Activated CD4-positive, CD25-positive, alpha-beta regulatory T cell treated with anti-CD3 and anti-CD28 coated beads, Interleukin-2, amount 50 U/mL, for 16 hours (primary cell): ENCODE results near the gene MTRF1.
A peak's percentile ranks its signal among the peaks of the same experiment; 100 is the strongest.

Experiments
- DNase-seq: peaks from one replicate; pipeline ENCODE4 v3.0.0-alpha.2; 2020; ENCODE audit warnings: low read depth, low spot score

The MTRF1 gene, protein sequence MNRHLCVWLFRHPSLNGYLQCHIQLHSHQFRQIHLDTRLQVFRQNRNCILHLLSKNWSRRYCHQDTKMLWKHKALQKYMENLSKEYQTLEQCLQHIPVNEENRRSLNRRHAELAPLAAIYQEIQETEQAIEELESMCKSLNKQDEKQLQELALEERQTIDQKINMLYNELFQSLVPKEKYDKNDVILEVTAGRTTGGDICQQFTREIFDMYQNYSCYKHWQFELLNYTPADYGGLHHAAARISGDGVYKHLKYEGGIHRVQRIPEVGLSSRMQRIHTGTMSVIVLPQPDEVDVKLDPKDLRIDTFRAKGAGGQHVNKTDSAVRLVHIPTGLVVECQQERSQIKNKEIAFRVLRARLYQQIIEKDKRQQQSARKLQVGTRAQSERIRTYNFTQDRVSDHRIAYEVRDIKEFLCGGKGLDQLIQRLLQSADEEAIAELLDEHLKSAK

DNA sequence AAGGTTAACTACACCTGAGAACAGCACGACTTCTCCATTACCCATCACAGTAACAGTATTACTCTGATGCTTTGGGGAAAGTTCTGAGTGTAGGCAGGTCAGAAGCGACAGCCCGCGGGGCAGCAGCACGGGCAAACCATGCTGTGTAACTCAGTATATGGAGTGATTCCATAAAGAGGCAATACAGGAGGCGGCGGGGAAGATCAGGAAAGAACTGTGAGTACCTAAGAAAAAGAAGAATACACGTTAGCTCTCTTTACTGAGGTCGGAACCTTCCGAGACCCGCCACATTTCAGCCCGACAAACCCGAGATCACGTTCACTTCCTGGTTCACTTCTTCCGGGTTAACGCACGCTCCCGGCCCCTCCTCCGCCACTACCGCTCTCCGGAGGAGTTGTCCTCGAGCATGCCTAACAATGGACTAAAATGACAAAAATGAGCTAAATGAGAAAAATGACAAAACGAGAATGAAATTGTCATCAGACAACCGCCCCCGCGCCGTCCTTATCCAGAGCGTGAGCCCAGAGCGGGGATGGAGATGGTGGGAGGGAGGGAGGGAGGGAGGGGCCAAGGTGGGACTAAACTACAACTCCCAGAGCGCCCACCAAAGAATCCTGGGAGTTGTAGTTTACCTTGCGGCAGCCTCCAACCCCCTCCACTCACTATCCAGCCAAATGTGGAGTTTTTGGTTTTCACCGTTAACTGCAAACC lies at the start of gene MTRF1:
Gene MTRF1, minus strand, starts transcription at position 316 of the 711 bp plus-strand sequence. CDS start 2,669 bp downstream, outside the sequence.
- peak; percentile 70 for DNase-seq

DNA sequence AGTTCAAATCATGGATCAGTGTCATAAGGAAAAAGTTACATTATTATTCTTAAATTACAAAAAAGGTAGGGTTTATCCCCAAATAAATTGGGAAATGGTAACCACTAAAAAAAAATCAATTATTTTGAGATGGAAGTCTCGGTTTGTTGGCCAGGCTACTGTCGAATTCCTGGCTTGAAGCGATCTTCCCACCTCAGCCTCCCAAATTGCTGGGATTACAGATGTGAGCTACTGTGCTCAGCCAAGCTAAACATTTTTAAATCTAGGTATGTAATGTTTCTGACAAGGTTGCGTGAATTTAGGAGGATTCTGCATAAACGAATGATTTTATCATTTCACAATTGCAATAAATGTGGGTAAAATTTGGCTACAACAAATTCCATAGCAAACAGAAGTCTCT lies 49.7 kb upstream of the MTRF1 start:
- no peak for DNase-seq

DNA sequence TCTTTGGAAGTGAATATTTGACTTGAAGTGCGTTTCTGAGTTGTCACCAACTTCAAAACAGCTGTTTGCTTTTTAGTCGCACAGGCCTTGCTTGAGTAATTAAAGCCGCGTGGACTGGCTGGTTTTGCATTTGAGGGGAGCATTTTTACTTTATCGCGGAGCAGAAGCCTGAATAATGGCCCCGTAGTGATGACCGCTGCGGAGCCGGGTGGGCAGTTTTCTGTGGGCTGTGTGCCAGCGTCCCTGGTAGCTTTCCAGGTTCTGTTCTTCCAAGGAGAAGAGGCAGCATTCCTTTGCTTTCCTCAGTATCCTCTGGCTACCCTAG lies 48.8 kb upstream of the MTRF1 start:
- no peak for DNase-seq

DNA sequence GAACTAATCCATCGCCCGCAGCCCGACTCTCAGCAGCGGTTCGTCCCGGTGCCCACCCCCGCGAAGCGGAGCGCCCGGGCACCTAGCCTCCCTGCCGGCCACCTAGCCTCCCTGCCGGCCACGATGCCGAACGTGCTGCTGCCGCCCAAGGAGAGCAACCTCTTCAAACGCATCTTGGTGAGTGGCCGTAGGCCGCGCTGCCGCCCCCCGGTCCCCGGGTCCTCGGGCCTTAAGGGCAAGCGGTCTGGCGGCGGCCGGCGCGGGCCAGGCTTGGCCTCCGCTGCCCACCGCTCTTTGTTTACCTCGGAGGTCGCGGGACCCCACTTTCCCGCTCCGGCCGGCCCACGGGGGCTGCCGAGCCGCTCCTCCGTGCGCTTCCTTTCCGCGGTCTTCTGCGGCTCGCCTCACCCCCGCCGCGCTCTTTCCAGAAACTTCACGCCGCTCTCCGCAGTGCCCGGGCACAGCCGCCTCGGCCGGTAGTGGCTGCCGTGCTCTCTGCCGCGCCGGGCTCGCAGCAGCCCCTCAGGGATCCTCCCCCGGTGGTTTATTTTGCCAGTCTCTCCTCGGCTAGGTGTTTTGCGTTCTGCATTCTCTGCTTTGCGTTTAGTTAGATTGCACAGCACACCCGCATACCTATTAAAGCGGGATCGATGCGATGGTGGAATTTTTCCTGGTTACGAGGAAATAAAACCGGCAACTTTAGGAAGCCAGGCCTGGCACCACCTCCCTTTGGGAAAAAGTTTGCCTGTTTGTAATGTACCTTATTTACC lies 48.2 kb upstream of the MTRF1 start:
- DNase-seq, result peak; percentile 28

DNA sequence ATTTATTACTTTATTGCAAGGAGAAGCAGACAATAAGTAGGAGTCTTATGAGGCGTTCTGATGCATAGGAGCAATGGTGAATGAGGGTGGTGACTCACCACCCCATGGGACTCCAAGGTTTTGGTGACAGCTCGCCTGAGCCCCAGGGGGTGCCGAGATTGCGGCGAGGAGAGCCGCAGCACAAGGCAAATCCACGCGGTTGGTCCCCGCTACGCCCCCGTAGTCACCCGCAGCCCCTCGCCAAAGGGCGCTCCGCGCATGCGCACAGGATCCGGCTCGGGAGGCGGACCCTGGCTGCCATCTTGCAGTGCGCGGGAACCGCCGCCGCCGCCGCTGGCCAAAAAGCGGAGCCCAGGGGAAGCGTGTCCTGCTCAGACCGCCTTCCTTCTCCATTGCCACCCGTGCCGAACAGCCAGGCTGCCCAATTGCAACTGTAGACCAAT lies 47.6 kb upstream of the MTRF1 start, which contains the start of gene NAA16:
Gene NAA16, plus strand, starts transcription at position 305 of the 443 bp plus-strand sequence. CDS start 262 bp downstream, outside the sequence.
- DNase-seq, result peak; percentile 84

DNA sequence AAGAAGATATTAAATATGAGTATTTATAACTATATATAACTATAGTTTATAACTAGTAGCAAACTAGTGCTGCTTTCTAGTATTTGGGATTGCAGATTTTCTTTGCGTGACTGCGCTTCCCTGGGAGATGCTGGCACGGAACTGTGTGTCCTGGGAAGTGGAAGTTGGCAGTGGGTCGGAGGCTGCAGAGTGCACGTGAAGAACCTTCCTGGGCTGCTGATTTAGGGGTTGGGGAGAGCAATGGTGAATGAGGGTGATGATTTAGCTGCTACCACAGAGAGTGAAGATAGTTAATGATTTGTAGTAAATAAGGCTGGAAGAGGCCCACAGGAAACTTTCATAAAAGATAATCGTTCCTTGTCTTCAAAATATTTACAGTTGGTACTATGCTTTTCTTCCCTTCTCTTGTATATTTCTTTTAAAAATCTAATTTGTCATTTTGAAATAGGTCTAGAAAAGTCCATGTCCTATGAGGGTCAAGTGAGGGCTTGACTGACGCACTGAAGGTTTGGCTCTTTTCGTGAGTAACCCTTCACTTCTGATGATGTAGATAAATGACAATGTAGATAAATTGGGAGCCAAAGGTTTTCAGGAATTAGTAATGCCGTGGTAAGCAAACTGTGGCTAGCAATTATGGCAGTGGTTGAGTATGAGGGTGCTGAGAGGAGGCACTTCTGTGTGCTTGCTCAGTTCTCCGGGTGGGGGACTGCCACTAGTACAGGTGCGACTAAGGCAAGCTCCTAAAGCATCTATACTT lies 44.7 kb upstream of the MTRF1 start:
- no peak for DNase-seq

DNA sequence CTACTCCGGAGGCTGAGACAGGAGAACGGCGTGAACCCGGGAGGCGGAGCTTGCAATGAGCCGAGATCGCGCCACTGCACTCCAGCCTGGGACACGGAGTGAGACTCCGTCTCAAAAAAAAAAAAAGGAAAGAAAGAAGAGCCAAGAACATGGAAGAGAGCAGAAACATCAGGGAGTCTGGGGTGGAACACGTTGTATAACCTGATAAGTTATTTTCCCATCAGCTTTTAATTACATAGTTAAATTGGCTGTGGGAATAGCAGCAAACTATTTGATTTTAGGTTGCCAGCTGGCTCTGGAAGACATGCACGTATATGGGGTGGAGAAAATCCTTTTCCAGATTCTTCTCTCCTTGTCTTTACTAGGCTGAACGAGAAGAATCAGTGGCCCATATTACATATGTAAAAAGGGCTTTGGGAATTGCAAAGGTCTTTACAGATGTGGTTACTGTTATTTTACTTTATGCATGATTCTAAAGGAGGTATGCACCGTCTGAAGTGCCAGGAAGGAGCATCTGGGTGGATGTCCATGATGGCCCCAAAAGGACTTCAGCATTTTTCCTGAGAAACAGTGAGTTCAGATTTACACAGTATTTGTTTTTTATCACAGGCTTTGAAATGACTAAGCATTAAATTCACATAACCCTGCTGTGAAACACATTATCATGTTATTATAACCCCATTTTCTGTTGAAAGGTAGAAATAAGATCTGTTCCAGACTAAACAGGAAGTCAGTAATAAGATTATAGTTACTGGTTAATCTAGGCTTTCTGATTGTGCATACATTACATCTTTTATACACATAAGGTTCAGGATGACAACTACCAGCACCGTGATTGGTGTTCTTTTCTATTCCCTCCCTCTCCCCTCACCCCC lies 43.1 kb upstream of the MTRF1 start:
- DNase-seq, result no peak

DNA sequence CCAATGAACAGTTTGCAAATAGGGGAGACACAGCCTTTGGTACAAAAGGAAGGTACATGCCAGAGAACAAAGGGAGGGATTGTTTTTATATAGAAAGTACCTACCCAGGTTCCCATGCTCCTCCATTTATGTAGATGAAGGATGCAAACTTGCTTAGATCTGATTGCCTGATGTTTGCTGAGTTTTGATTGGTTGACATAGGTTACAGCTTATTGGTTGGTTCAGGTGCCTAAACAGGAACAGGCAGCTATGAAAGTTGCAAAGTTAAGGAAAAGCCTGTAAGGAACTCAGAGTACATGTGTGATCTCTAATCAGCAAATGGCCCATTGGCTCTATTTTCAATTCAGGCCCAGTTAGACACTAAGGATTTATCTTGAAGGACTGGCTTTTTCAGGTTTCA lies 41.2 kb upstream of the MTRF1 start:
- no peak for DNase-seq

DNA sequence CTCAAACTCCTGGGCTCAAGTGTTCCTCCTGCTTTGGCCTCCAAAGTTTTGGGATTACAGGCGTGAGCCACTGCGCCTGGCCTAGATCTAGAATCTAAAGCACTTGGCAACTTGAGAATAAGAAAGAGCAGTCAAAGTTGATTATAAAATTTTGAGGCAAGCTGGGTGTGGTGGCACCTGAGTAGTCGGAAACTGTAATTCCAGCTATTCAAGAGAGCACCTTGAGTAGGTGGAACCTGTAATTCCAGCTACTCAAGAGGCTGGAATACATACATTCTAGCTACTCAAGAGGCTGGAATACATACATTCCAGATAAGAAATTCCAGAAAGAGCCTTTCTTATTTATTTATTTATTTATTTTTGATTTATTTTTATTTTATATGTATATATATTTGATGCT lies 39.4 kb upstream of the MTRF1 start:
- no peak for DNase-seq

DNA sequence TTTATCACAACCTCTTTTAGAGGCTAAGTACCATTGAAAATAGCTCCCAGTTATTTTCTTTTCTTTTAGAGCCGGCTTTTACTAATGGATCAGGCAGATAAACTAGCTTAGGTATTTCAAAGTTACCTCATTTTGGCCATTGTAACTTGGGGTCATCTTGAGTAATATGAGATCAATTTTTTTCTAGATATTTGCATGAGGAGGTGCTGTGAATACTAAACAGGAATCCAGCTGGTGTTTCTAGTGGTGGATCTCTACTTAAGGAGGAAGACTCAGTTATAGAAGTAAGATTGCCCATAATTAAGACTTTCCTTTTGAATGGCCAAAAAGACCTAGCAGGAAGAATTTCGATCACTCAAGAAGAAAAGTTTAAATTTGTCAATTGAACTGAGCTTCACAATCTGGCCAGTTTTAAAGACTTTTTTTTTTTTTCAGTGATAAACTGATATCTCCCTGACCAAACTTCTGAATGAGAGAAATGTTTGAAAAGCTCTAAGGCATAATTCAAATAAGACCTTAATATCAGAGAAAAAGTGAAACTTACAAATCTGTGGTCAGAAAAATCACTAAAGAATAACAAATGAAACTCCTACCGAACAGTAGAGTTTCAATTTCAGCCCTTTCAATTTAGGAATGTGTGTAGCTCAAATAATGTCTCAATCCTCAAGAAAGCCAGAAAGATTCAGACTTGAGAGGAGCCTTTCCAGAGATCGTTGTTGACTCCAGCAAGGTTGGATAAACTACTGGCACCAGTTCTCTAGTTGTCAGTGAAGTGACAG lies 36.1 kb upstream of the MTRF1 start:
- DNase-seq, result no peak

DNA sequence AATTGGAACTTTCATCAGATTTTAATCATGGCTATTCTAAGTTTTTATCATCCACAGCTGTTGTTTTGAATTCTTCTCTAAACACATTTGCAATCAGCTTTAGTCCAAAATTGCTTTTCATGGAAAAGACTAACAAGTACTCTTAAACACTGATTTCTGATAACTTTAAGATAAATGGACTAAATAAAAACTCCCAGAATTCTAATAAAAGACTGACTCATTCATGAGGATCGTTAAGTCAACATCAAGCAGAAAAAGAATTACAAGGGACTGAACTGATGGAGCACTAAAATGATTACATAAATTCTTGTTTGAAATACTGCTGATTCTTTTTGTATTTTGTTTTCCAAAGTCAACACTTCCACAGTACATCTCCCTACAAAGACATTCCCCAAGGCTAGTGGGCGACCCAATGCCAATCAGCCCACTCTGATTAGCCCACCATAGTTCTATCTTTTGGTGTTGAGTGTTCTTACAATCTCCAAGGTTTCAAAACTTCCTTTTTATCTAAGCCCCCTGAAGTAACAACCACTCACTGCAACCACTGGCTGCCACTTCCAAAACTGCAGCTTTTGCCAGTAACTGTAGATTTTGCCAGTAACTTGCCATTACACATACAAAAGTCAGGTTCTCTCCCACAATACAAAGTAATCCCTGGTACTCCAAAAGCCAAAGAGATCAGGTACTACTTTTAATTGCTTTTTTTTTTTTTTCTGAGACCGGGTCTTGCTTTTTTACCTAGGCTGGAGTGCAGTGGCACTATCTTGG lies 33.7 kb upstream of the MTRF1 start:
- DNase-seq, result no peak

DNA sequence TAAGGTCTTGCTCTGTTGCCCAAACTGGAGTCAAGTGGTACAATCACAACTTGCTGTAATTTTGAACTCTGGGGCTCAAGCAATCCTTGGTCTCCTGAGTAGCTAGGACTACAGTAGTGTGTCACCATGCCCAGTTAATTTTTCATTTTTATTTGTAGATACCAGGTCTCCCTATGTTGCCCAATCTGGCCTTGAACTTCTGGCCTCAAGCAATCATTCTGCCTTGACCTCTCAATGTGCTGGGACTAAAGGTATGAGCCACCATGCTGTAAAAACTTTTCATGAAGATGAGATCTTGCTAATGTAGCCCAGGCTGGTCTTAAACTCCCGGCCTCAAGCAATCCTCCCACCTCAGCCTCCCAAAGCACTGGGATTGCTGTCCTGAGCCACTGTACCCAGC lies 32.6 kb upstream of the MTRF1 start:
- DNase-seq, result no peak

DNA sequence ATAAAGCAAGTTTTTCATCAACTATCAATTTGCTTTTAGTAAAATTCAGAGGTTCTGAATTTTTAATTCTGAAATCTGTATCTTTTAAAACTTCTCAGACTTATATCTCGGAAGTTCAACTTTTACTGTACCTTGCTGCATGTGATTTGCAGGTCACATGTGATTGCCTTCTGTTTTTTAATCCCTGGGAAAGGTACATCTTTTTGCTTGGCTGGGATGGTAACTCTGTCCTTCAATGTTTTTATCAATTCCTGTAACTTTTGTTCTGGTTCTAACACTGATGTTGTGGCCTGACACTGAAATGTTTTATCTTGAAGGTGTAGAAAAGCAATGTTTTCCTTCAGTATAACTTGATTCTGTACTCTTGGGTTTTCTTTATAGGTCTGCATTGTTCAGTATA lies 31.5 kb upstream of the MTRF1 start:
- no peak for DNase-seq

DNA sequence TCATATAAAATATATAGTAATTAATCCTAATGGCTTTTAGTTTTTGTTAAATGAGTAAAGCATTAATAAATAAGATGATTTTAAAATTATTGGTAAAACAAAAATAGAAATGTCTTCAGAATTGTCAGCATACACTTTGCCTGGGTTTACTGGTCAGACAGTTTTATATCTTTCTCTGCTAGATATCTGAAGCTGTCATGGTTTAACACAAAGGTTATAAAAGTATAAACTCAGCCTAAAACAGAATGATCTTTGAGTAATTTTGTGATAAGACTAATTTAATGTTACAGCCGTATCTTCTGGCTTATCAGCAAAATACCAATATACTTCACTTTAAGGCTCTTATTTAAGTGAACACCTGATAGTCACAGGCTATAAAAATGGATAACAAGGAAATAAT lies 29.9 kb upstream of the MTRF1 start:
- no peak for DNase-seq

DNA sequence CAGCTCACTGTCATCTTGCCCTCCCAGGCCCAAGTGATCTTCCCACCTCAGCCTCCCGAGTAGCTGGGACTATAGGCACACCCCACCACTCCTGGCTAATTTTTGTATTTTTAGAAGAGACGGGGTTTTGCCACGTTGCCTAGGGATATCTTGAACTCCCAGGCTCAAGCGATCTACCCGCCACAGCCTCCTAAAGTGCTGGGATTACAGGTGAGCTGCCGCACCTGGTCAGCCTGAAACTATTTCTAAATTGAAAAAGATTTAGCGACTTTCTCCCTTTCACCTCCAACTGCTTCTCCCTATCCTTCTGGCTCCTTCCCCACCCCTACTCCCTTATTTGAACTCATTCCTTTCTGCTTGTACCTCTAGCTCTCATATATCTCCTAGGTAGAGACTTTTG lies 27.9 kb upstream of the MTRF1 start:
- DNase-seq, result no peak

DNA sequence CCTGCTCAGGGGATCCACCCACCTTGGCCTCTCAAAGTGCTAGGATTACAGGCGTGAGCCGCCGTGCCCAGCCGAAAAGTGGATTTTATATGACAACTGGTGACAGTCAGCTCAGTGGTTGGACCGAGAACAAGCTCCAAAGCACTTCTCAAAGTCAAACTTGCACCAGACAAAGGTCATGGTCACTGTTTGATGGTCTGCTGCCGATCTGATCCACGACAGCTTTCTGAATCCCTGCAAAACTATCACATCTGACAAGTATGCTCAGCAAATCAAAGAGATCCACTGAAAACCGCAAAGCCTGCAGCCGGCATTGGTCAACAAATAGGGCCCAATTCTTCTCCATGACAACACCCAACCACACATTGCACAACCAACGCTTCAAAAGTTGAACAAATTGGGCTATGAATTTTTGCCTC lies 26.1 kb upstream of the MTRF1 start:
- no peak for DNase-seq

DNA sequence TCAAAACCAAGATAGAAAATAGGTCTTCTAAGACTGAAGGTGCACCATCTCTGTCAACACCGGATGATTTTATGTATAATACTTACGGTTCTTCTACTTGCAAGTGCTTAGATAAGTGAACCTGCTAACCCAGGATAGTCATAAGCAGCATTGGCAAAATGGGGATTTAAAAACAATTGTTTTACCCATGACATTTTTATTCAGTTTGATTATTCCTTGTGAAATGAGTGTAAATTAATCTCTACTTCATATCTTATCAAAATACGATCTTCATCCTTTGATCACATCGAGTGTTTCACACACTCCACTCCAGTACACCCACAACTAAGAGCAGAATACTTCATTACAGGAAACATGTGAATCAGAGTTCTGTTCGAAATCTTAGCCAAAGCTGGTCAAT lies 23.0 kb upstream of the MTRF1 start:
- no peak for DNase-seq

DNA sequence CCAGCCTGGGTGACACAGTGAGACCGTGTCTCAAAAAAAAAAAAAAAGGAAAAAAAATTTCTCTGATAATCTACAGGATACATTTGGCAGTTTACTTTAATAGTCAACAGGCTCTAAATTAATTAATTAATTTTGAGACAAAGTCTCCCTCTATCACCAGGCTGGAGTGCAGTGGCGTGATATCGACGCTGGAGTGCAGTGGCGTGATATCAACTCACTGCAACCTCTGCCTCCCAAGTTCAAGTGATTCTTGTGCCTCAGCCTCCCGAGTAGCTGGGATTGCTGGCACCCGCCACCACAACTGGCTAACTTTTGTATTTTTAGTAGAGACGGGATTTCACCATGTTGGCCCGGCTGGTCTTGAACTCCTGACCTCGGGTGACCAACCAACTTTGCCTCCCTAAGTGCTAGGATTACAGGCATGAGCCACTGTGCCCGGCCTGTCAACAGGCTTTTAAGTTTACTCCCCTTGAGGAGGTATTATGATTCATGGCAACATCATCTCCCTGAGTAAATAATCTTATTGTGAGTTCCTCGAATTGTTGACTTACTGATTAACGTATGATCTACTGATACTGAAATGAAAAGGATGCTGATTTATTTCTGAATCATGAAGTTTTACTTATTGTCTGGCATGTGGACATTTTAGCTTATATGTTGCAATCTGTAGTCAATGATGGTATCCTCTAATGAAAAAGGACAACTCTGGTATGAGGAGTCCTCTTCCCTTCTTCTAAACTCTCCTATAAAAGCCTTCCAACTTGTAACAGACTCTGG lies 21.3 kb upstream of the MTRF1 start:
- no peak for DNase-seq
